Peyer's patch (tissue), 4 donors: ENCODE measurements around the gene ZNHIT1. TPM values are rescaled to one million over a fixed set of nuclear protein-coding genes. Genes with fewer than 3 reads are reported as not detected.

Source experiments
- DNase-seq, 3 donors: peaks; one replicate each; pipeline ENCODE4 v3.0.0-alpha.2; 2017 to 2019
- H3K27ac ChIP-seq, 4 donors: fragments of 200-600 bp; sonication (generic); one replicate each; pipeline ENCODE4 v1.5.1; 2016 to 2019
- H3K27me3 ChIP-seq, 2 donors: fragments of 200-600 bp; sonication (generic); one replicate each; pipeline ENCODE4 v1.5.1; 2019
- H3K36me3 ChIP-seq, 3 donors: fragments of 200-600 bp; sonication (generic); one replicate each; pipeline ENCODE4 v1.5.1; 2016 to 2019
- H3K4me1 ChIP-seq, 4 donors: fragments of 200-600 bp; sonication (generic); one replicate each; pipeline ENCODE4 v1.5.1; 2016 to 2019
- H3K4me3 ChIP-seq, 4 donors: fragments of 200-600 bp; sonication (generic); 1 replicate in 3 of 4; 2 replicates in 1 of 4; pipeline ENCODE4 v1.5.1; 2016 to 2019; ENCODE audit warnings: mild to moderate bottlenecking in 1 of 4
- H3K9me3 ChIP-seq, 4 donors: fragments of 200-600 bp; sonication (generic); one replicate each; pipeline ENCODE4 v1.5.1; 2016 to 2019; ENCODE audit warnings: mild to moderate bottlenecking in 1 of 4
- CTCF ChIP-seq, 6 experiments: fragments of 450-650 bp in 4 of 6; fragments of 200-600 bp in 2 of 6; sonication (generic) in 1 of 6; IDR thresholded peaks; one replicate each; pipeline ENCODE4 v1.5.1; 2017 to 2019; ENCODE audit warnings: antibody characterized with exemption in 6 of 6, mild to moderate bottlenecking in 3 of 6, moderate library complexity in 1 of 6
- POLR2A ChIP-seq, 2 donors: fragments of 450-650 bp; IDR thresholded peaks; one replicate each; pipeline ENCODE4 v1.5.1; 2017; ENCODE audit warnings: antibody characterized with exemption in 2 of 2, mild to moderate bottlenecking in 2 of 2, moderate library complexity in 2 of 2
- total RNA-seq, 4 donors: library from RNA; depleted of rRNA; stranded (reverse); fragments of >200 nt; gene quantifications; one replicate each; pipeline ENCODE4 v1.1.0, GENCODE V29; 2016

Gene ZNHIT1
- total RNA-seq = 100 to 1,000 TPM in 2 of 4 donors, 10 to 100 TPM in 2; 37.1 to 142 (median 110) TPM

- Histone ChIP-seq H3K9me3 (no peaks in the 10 kb centered on the region), H3K36me3 (peaks cover 0 to 33% (median 0%) of the 10 kb centered on the region in 3 donors)
- TF ChIP-seq CTCF (IDR thresholded peaks at IDR 0.05) (peak in 4 of 6 experiments; percentile 4 to 32 (median 26)), POLR2A (IDR thresholded peaks at IDR 0.05) (peak; percentile 6 to 74)
Observed at GRCh38 chr7:101217388-101218235, at the start of gene ZNHIT1, which contains the start of gene PLOD3. ZNHIT1 (plus strand) TSS chr7:101218165; CDS start chr7:101218196, 31 bp downstream. PLOD3 (minus strand) TSS chr7:101217581; CDS start chr7:101217274, 307 bp downstream.

GRCh38 chr7:101168412-101169049 is 49.4 kb upstream of the ZNHIT1 start:
- no peak for TF ChIP-seq POLR2A (IDR thresholded peaks at IDR 0.05)
- no peak for TF ChIP-seq CTCF (IDR thresholded peaks at IDR 0.05)
- peaks cover 3 to 69% (median 43%) of the 10 kb centered on the region in 4 donors for H3K4me1 ChIP-seq
- no peak for DNase-seq

More at GRCh38 chr7:101217388-101218235, at the start of gene ZNHIT1, which contains the start of gene PLOD3:
- peak within 1 kb of the TSS; percentile 87 to 96 (median 90) for H3K27ac ChIP-seq
- H3K4me1 ChIP-seq = peaks cover 0 to 37% (median 12%) of the 10 kb centered on the region in 4 donors
- DNase-seq = peak; percentile 96 to 99 (median 97)
- peak within 1 kb of the TSS; percentile 67 to 87 (median 81) for H3K4me3 ChIP-seq
- H3K27me3 ChIP-seq = no peaks in the 10 kb centered on the region

GRCh38 chr7:101169110-101169837 is 48.7 kb upstream of the ZNHIT1 start:
- Histone ChIP-seq H3K4me1 (peaks cover 2 to 67% (median 41%) of the 10 kb centered on the region in 4 donors), H3K4me3 (no peak overlapping the region), H3K9me3 (peaks cover 0 to 8% (median 0%) of the 10 kb centered on the region in 4 donors), H3K27ac (no peak overlapping the region), H3K36me3 (no peaks in the 10 kb centered on the region), H3K27me3 (peaks cover 0 to 68% of the 10 kb centered on the region in 2 donors)
- no peak for TF ChIP-seq CTCF (IDR thresholded peaks at IDR 0.05)
- no peak for TF ChIP-seq POLR2A (IDR thresholded peaks at IDR 0.05)
- no peak for DNase-seq

More at GRCh38 chr7:101168412-101169049, 49.4 kb upstream of the ZNHIT1 start:
- H3K36me3 ChIP-seq = no peaks in the 10 kb centered on the region
- no peak overlapping the region for H3K27ac ChIP-seq
- H3K4me3 ChIP-seq = no peak overlapping the region
- peaks cover 0 to 70% of the 10 kb centered on the region in 2 donors for H3K27me3 ChIP-seq
- H3K9me3 ChIP-seq = peaks cover 0 to 6% (median 0%) of the 10 kb centered on the region in 4 donors

- no peaks in the 10 kb centered on the region for H3K36me3 ChIP-seq
- H3K27me3 ChIP-seq = peaks cover 0 to 64% of the 10 kb centered on the region in 2 donors
- peaks cover 0 to 8% (median 0%) of the 10 kb centered on the region in 4 donors for H3K9me3 ChIP-seq
- H3K27ac ChIP-seq = no peak overlapping the region
- H3K4me3 ChIP-seq = no peak overlapping the region
- DNase-seq = peak; percentile 57 to 88 (median 86)
- no peak for TF ChIP-seq POLR2A (IDR thresholded peaks at IDR 0.05)
- peak; percentile 65 to 89 (median 78) for TF ChIP-seq CTCF (IDR thresholded peaks at IDR 0.05)
- peaks cover 0 to 60% (median 38%) of the 10 kb centered on the region in 4 donors for H3K4me1 ChIP-seq
Observed at GRCh38 chr7:101169838-101170551, 48.0 kb upstream of the ZNHIT1 start.
